ENCODE results near the gene CDON. TPM values are rescaled to one million over a fixed set of nuclear protein-coding genes. Genes with fewer than 3 reads are reported as not detected.

The CDON gene
- polyA plus RNA-seq, 4 donors: 24.6 to 136 (median 28.3) TPM

DNA sequence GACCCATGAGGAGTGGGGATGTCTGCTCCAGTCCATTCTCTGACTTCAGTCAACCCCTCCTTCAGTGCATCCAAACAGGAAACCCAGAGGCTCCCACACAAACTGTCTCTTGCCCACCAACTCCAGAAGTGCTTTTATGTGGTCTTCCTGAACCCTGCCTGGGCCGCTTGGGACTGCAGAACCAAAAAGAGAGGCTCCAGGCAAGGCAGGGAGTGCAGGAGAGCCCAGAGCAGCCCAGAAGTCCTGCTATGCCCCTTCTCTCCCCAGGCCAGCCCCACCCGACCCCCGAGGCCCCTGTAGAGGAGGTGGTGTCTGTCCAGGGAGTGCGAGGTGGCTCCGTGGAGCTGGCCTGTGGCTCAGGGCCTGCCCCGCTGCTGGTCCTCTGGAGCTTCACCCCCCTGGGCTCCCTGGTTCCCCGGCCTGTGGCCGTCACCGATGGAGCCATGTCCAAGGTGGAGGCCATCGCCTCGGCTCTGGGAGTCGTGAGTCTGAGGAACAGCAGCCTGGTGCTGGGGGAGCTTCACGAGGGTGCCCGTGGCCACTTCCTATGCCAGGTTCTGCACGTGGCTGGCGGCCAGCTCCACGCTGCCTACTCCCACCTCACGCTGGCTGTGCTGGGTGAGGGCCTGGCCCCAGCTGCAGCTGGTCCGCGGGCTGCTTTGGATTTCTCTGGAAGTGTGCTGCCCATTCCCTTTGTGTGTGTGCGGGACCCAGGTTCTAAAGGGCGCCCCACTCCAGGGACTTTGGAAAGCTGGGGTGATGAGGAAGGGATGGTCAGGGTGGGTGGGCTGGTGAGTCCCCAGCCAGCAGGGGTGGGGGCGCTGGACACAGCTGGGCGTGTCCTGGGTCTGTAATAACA lies 115.0 kb downstream of the CDON start:
- DNase-seq (ENCODE audit: low read depth in 4 of 4, low spot score in 3 of 4): no peak

DNA sequence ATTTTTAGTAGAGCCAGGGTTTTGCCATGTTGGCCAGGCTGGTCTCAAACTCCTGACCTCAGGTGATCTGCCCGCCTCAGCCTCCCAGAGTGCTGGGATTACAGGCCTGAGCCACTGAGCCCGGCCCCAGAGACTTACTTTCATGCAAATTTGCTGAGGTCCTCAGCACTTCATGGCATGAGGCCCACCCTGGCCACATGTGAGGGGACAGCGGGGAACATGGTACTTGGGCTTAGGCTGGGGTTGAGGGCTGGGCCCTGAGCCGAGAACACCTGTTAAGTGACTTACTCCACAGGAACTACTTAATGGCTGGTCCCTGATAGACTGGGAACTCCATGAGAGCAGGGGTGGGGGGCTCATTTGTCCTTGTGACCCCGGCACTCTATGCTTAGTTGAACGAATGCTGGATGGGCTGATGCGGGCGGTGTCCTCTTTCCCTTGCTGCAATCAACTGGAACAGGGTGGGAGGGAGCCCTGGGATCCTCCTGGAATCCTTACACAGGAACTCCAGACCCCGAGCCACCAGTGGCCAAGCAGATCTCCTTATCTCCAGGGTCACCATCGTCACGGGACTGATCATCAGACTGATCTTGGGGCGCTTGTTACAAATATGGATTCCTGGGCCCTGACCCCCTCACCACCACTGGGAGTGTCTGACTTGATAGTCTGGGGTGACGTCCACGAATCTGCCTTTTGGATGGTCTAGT lies 115.8 kb downstream of the CDON start:
- DNase-seq (ENCODE audit: low read depth in 4 of 4, low spot score in 3 of 4): no peak

DNA sequence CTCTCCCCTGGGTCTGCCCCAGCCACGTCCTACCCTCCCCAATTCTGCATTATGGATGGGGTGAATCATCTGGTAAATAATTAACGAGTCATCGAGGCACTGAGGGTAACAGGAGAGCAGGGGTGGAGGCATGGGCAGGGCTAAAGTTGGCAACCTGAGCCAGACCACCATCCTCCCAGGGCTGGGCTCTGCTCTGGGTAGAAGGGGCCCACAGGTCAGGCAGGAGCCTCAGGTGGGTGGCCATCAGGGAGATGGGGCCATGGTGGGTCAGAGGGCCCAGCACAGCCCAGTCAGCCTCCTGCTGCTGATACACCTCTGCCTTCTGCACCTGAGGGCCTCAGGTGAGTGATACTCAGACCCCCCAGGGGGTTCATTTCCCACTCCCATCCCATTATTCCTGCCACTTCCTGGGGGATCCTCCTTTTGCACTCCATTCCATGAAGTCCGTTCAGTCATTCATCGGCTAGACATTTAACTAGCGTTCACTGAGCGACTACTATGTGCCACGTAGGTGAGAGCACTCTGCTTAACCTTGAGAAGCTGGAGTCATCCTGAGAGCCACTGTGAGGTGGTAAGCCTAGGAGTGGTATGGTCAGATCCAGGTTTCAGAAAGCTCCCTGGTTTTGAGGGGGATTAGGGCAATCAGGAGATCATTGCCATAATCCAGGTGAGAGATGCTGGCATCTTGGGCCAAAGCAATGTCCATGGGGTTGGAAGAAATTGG lies 116.7 kb downstream of the CDON start, which contains the start of gene VSIG10L2:
Gene VSIG10L2, plus strand, starts transcription at position 248 of the 724 bp plus-strand sequence. Its CDS starts 12 bp downstream, at position 260.
- no peak for DNase-seq (ENCODE audit: low read depth in 4 of 4, low spot score in 3 of 4)

DNA sequence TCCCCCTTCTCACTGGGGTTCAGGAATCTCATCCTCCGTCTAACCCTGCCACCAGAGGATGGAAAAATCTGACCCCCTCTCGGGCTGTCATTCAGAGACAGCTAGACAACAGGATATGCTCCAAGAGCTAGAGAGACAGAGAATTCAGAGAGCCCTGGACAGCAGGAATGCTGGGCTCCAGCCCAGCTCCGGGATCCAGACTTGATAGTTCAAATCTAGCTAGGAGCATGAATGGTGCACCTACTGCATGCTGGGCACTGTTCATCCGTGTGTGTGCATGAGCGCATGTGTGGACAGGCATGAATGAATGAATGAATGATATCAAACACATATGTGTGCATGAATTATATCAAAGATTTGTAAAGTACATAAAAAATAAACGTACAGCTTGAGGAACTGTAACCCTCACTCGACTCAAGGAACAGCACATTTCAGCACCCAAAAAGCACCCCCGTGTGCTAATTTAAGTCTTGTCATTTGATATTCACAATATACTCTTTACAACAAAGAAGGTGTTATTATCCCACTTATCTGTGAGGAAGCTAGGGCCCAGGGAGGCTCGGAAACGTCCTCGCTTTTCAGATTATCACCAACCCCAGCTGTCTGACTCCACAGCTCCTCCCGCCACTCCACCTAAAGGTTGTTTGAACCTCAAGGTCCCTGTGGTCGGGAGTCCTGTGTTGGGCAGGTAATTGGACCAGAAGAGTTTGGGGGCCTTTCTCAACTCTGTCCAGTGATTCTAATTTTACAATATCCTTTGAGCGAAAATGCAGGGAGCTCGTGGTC lies 117.5 kb downstream of the CDON start:
- no peak for DNase-seq (ENCODE audit: low read depth in 4 of 4, low spot score in 3 of 4)

DNA sequence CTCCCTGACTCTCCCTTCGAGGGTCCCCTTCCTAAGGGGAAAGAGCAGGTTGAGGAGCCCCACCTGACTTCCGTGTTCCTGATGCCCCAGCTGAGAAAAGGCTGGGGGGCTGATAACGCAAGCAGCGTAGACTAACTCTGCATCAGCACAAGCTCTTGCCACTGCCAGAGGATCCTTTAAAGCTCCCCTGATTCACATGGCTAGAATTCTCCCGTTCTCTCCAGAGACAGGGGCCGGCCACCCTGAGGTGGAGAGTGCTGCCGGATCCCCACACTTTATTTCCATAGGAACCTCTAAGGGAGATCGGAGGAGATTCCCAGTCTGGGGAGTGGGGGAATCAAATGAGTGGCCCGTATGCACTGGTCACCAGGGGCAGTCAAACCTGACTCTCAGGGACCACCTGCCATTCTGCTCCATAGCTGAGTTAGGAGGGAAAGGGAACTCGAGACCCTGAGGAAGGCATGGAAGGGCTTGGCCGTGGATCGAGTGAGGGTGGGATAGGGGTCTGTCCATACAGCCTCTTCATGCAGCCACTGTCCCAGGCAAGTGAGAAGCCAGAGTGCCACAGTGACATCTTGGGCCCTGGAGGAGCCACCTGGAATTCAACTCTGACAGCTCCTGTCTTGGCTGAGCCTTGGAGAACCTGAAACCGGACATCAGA lies 118.2 kb downstream of the CDON start:
- no peak for DNase-seq (ENCODE audit: low read depth in 4 of 4, low spot score in 3 of 4)

DNA sequence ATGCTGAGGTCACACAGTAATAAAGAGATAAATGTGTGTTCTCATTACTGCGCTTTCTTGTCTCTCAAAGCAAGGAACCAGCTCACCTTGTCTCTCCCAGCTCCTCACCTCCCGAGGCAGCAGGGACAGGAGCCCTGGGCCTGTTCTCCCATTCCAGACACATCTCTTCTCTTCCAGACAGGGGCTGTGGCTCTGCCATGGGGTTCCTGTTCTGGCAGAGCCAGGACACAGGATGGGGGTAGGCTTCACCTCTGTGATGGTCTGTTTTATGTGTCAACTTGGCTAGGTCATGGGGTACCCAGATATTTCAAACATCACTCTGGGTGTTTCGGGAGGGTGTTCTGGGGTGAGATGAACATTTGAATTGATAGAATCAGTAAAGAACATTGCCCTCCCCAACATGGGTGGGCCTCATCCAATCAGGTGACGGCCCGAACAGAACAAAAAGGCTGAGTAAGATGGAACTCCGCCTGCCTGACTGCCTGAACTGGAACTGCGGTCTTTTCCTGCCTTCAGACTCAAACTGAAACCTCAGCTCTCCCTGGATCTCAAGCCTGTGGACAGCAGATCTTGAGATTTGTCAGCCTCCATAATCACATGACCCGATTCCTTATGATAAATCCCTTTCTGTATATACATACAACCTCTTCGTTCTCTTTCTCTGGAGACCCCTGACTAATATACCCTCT lies 118.9 kb downstream of the CDON start:
- no peak for DNase-seq (ENCODE audit: low read depth in 4 of 4, low spot score in 3 of 4)

DNA sequence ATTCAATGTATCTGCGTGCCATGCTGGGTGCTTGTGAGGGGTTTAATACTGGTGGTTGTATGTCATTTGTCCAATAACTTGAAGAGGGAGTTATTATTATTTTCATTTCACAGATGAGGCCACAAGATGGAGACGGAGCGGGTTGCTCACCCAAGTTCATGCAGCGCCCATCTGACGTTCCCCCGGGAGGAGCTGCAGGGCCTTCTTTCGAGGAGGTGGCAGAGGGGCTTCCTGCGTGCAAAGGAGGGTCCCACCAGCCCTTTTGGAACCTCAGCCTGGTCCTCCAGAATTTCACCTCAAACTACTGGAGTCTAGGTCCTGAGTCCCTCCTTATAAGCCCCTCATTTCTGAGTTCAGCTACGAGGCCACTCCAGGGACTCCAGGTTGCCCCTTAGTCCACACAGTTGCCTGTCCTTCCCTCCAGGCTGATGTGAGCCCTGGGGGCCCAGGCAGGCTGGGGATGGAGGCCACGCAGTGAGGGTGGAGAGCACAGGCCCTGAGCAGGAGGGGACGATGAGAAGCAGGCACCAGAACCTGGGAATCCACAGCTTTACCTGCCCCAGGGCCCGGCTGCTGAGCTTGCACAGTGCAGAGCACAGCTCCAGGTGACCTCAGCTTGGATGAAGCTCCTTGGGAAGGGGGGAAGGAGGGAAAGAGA lies 119.8 kb downstream of the CDON start:
- DNase-seq (ENCODE audit: low read depth in 4 of 4, low spot score in 3 of 4): no peak

DNA sequence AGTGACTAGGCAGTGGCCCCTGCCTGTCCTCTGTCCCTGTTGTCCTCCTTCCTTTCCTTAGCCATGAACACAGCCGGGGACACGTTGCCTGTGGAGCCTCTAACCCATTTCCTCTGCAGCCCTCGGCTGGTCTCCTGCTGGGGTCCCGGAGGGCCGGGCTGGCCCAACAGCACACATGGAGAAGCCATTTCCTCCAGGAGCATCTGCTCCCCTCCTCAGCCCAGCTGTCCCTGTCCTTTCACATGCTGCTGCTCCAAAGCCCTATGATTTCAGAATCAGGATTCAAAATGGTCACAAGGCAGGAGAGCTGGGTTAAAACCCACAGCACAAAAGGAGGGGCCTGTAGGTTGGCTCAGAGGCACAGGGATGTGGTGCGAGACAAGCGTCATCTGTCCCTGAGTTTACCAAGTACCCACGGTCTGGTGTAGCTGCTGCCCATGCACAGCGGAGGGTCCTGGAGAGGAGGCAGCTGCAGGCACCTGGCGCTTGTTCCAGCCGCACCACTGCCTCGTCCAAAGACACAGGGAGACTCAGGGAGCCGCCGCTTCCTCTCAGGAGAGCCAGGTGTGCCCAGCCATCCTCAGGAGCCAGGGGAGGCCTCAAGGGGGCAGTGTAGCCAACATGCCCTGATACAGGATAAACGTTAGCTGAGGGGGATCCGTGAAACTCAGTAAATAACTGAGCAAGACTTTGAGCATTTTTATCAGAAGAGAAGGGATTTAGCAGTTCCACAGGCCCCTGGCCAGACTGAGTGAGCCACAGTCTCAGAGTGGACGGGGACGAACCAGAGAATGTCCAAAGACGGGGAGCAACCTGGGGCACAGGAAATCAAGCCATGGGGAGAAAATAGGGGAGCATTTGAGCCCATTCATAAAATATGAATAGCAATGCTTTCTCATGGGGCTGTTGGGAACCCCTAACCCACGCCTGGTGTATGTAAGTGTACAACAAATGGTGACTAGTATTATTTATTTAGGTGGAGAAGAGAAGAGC lies 120.8 kb downstream of the CDON start:
- DNase-seq (ENCODE audit: low read depth in 4 of 4, low spot score in 3 of 4): peak in 2 of 4 donors; percentile 21 to 42

DNA sequence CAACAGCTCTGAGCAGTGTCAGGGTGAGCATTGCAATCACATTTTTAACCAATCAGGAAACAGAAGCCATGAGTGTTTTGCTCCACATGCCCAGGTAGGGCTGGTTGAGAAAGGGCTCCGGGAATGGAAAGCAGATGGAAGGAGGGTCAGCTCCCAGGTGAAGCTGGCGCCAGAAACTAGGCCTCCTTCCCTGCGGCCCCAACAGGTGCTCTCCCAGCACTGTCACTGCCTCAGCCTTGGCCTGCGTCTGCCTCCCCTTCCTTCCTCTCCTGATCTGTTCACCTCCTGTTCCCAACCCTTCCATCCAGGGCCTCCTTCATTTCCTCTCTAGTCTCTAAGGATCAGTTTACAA lies 121.4 kb downstream of the CDON start:
- DNase-seq (ENCODE audit: low read depth in 4 of 4, low spot score in 3 of 4): no peak

DNA sequence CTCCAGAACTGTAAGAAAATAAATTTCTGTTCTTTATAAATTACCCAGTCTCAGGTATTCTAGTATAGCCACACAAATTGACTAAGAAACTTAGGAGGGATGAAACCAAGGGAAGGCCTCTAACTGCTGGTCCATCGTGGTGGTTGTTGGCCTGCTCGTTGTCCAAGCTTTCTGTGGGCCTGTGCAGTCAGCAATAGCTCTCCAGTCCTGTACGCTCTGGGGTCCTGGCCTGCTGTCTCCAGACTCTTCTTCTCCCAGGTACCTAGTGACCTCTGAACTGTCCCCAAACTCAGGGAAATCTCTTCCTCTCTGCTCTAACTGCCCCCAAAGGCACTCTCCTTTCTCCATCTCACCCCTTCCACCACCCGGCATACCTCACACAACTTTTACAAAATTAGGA lies 122.5 kb downstream of the CDON start:
- no peak for DNase-seq (ENCODE audit: low read depth in 4 of 4, low spot score in 3 of 4)

DNA sequence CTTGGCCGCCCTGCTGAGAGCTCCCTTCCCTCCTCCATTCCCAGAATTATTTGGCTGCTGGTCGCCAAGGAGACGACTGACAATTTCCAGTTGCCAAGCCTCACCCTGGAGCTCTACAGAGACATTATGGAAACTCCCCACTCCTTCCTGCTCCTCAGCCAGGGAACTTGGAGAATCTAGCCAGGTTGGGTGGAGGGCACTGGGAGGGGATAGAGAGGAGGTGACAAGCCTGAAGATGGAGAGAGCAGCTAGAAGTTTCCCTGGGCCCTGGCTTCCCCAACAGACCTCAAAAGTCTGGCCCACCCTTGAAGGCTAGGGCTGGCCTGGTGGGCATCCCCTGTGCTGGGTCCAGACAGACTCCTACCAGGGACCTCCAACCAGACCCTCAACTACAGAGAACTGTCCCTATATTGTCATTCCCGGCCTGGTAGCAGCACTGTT lies 123.6 kb downstream of the CDON start:
- no peak for DNase-seq (ENCODE audit: low read depth in 4 of 4, low spot score in 3 of 4)

DNA sequence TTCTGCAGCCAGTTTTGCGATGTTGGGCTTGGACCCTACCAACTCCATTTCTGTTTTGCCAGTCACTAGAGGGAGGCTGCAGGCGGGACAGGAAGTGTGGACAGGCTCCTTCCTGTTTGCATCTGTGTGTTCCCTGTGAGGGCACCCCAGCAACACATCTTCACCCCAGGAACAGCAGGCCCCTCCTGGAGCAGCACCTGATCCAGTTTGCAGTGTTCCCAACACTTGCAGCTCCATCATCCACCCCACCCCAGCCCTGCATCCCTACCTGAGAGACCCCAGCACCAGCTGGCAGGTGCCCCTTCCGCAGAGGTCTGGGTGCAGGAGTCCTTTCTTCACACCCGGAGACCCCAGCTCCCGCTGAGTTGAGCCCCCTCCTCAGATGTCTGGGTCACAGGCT lies 124.2 kb downstream of the CDON start:
- no peak for DNase-seq (ENCODE audit: low read depth in 4 of 4, low spot score in 3 of 4)

DNA sequence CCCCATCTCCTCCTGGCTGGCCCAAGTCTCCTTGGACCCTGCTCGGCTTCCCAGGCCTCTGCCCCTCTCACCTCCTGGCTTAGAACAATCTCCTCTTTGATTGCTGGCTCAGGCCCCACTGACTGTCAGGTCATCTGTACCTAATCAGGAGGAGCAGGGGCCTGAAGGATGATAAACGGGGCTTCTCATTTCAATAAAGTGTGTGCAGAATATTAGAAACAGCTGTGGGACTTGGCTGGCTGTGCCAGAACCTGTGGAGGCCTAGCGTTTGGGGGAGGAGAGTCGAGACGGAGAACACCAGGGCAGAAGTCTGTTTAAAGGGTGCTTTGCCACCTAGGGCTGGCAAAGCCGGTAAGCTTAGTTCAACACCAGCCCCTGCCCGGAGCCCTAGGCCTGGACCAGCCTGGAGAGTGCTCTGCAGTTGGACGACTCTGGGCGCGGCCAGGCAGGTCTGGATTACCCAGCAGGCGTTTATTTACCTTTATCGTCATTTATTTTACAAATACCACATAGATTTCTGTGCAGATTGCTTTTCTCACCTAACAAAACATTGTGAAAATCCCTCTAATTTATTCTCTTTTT lies 127.0 kb downstream of the CDON start:
- no peak for DNase-seq (ENCODE audit: low read depth in 4 of 4, low spot score in 3 of 4)

DNA sequence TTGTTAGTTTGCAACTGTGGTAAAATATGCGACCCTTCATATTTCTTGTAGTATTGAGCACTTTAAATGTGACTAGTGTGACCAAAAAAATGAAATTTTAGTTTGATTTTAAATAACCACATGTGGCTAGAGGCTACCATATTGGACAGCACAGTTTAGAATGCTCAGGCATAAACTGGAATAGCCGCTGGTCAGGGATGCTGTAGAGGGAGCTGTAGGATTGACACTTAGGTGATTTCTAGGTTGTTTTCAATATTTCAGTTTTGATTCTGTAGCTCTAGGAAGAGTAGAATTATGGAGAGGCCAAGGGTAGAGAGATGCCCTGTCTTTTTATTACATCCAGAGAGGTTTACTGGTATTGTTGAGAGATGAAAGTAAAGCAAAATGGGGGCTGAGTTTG lies 127.6 kb downstream of the CDON start:
- DNase-seq (ENCODE audit: low read depth in 4 of 4, low spot score in 3 of 4): no peak

DNA sequence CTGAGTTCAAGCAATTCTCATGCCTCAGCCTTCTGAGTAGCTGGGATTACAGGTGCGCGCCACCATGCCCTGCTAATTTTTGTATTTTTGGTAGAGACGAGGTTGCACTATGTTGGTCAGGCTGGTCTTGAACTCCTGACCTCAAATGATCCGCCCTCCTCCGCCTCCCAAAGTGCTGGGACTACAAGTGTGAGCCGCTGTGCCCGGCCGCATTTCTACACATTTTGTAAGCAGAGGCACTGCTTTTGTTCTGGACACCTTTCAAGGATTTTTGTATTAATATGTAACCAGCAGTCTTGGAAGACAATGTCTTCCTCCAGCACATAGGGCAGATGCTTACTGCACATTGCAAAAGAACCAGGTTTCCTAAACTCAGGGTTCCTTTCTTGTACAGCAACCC lies 128.2 kb downstream of the CDON start:
- no peak for DNase-seq (ENCODE audit: low read depth in 4 of 4, low spot score in 3 of 4)

DNA sequence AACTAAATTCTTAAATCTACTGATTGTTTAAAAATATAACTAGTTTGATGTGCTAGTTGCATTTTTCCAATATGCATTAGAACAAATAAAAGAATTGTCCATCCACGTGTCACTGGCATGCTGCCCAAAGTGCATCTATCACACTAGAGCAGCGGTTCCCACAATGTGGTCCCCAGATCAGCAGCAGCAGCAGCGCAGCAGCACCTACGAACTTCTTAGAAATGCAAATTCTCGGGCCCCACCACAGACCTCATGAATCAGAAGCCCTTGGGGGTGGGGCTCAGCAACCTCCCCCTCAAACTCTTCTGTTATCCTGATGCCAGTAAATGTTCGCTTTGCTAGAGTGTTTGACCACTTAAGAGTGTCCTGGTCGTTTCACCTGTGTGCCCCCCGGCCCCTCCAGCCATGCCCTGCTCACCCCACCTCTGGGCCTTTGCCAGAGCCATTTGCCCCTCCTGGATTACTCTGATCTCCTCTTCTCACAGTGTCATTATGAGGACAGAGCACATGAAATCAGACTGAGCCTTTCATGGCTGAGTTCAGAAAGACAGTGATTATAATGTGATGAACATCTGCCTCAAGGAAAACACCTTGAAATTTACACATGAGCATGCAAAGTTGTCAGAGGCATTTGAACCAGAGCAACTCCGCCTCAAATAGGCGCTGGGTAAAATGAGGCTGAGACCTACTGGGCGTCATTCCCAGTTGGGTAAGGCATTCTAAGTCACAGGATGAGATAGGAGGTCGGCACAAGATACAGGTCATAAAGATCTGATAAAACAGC lies 129.4 kb downstream of the CDON start:
- no peak for DNase-seq (ENCODE audit: low read depth in 4 of 4, low spot score in 3 of 4)

DNA sequence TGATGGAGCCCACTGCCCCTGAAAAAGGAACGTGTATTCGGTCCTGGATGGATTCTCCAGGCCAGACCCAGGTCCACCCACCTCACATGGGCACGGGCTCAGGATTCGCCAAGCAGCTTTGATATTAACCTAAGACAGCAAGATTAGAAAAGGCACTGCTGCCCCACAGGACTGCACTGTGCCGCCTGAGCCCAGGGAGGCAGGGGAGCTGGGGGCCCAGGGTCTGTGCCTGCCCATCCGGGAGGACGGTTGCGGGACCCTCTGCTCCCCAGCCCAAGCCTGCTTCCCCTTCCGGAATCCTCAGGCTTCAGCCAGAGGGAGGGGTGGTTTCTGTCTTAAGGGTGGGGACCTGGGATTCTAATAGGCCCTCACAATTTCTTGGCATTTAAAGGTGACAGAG lies 130.4 kb downstream of the CDON start:
- DNase-seq (ENCODE audit: low read depth in 4 of 4, low spot score in 3 of 4): no peak

Data from left renal pelvis (tissue), 4 donors.